ENCODE data around the gene DAGLA.

The DAGLA gene

GRCh38 chr11:61691380-61692156 is 11.4 kb downstream of the DAGLA start:
- no peak for DNase-seq

GRCh38 chr11:61693922-61694601 is 13.9 kb downstream of the DAGLA start:
- DNase-seq = no peak

GRCh38 chr11:61694602-61694939 is 14.4 kb downstream of the DAGLA start:
- DNase-seq = no peak

GRCh38 chr11:61694946-61695706 is 14.9 kb downstream of the DAGLA start:
- no peak for DNase-seq

GRCh38 chr11:61695917-61696316 is 15.7 kb downstream of the DAGLA start:
- peak; percentile 93 to 95 for DNase-seq

GRCh38 chr11:61696602-61697001 is 16.4 kb downstream of the DAGLA start:
- DNase-seq = no peak

- DNase-seq = no peak
These were observed 16.9 kb downstream of the DAGLA start for GRCh38 chr11:61697078-61697502.

- DNase-seq = no peak
These were observed 17.6 kb downstream of the DAGLA start for GRCh38 chr11:61697764-61698163.

- no peak for DNase-seq
These were observed 18.2 kb downstream of the DAGLA start for GRCh38 chr11:61698173-61698948.

- no peak for DNase-seq
These were observed 19.6 kb downstream of the DAGLA start for GRCh38 chr11:61699737-61700160.

GRCh38 chr11:61700212-61700611 is 20.0 kb downstream of the DAGLA start:
- no peak for DNase-seq

GRCh38 chr11:61700720-61701119 is 20.5 kb downstream of the DAGLA start:
- DNase-seq = no peak

GRCh38 chr11:61701242-61701886 is 21.2 kb downstream of the DAGLA start:
- DNase-seq = no peak

GRCh38 chr11:61702701-61703312 is 22.6 kb downstream of the DAGLA start:
- DNase-seq = no peak

GRCh38 chr11:61704838-61705237 is 24.6 kb downstream of the DAGLA start:
- no peak for DNase-seq

GRCh38 chr11:61706452-61707400 is 26.5 kb downstream of the DAGLA start:
- DNase-seq = no peak

GRCh38 chr11:61707574-61707973 is 27.4 kb downstream of the DAGLA start:
- no peak for DNase-seq

- DNase-seq = no peak
These were observed 28.9 kb downstream of the DAGLA start for GRCh38 chr11:61709110-61709509.

- DNase-seq = no peak
These were observed 29.4 kb downstream of the DAGLA start for GRCh38 chr11:61709572-61709971.

- DNase-seq = no peak
These were observed 29.8 kb downstream of the DAGLA start for GRCh38 chr11:61710019-61710418.

GRCh38 chr11:61711037-61711436 is 30.8 kb downstream of the DAGLA start:
- DNase-seq = no peak
